GM12878 (cell line): Measurements from ENCODE around the gene KRTAP10-7. TPM values are rescaled to one million over a fixed set of nuclear protein-coding genes. Genes with fewer than 3 reads are reported as not detected.

Experiments used
- ATAC-seq: fragments of 200-7000 bp; cut with Tn5 transposase; 3 replicates; pipeline ENCODE4 v1.9.1; 2020; ENCODE audit warnings: mild to moderate bottlenecking, moderate library complexity
- BruUV-seq: library from RNA; stranded (reverse); fragments of 400-500 nt; replicated peaks from 2 replicates; lab custom pipeline; 2021; lab: Mats Ljungman, UMichigan
- CTCF ChIA-PET: fragments of 300-600 bp; sonication (Branson Sonifier 250); formaldehyde crosslinking; extraction: SDS; loops from one replicate; lab custom pipeline; 2021; ENCODE audit warnings: inconsistent platforms; lab: Yijun Ruan, JAX
- POLR2A ChIA-PET: fragments of 350-600 bp; formaldehyde crosslinking; extraction: SDS; loops from one replicate; lab custom pipeline; 2021; ENCODE audit warnings: inconsistent platforms; lab: Charles Lee
- RAD21 ChIA-PET: fragments of 300-600 bp; sonication (Branson Sonifier 250); formaldehyde crosslinking; loops from one replicate; lab custom pipeline; 2023; ENCODE audit warnings: antibody characterized with exemption; ENCODE audit not compliant: unreplicated experiment; lab: Charles Lee
- SMC1A ChIA-PET: fragments of 300-600 bp; sonication (Branson Sonifier 250); formaldehyde crosslinking; loops from one replicate; lab custom pipeline; 2023; ENCODE audit not compliant: unreplicated experiment, uncharacterized antibody; lab: Charles Lee
- DNase-seq: peaks from one replicate; pipeline ENCODE4 v3.0.0-alpha.2; 2011; ENCODE audit warnings: low read depth, low spot score
- FAIRE-seq: peaks from 3 replicates; lab custom pipeline; 2011; peaks lifted over from hg19 to GRCh38; lab: Jason Lieb, UNC
- H2AFZ ChIP-seq: 2 replicates; pipeline ENCODE4 v1.6.0; 2011; ENCODE audit warnings: low read depth, low read length, control low read depth; ENCODE audit not compliant: control insufficient read depth
- H3K27ac ChIP-seq: 2 replicates; pipeline ENCODE4 v1.5.1; 2011; ENCODE audit warnings: control low read depth; ENCODE audit not compliant: control insufficient read depth, insufficient read depth
- H3K27me3 ChIP-seq, 2 experiments: replicated peaks in 1 of 2; 2 replicates each; pipeline versions ENCODE4 v1.6.0 to v1.6.1; 2011; ENCODE audit warnings: low read length in 1 of 2; ENCODE audit not compliant: control insufficient read depth in 2 of 2, insufficient read depth in 2 of 2
- H3K36me3 ChIP-seq, 2 experiments: 2 replicates each; pipeline ENCODE4 v1.5.1; 2011; ENCODE audit warnings: low read length in 1 of 2; ENCODE audit not compliant: control insufficient read depth in 2 of 2, insufficient read depth in 2 of 2
- H3K4me1 ChIP-seq: 2 replicates; pipeline ENCODE4 v1.6.1; 2011; ENCODE audit warnings: mild to moderate bottlenecking, low read length, moderate library complexity, mixed read lengths; ENCODE audit not compliant: control insufficient read depth, insufficient read depth
- H3K4me2 ChIP-seq: 2 replicates; pipeline ENCODE4 v1.6.0; 2011; ENCODE audit warnings: control low read depth; ENCODE audit not compliant: control insufficient read depth, insufficient read depth
- H3K4me3 ChIP-seq: fragments of 200-600 bp; sonication (generic); 2 replicates; pipeline ENCODE4 v1.5.1; 2016
- H3K79me2 ChIP-seq: 2 replicates; pipeline ENCODE4 v1.6.0; 2011; ENCODE audit warnings: low read length; ENCODE audit not compliant: control insufficient read depth, insufficient read depth
- H3K9ac ChIP-seq: 2 replicates; pipeline ENCODE4 v1.8.0; 2011; ENCODE audit warnings: low read length, control low read depth, mixed read lengths; ENCODE audit not compliant: control insufficient read depth, insufficient read depth
- H3K9me3 ChIP-seq: replicated peaks from 3 replicates; pipeline ENCODE4 v1.5.1; 2011; ENCODE audit warnings: mild to moderate bottlenecking, low read length; ENCODE audit not compliant: control insufficient read depth, insufficient read depth
- H4K20me1 ChIP-seq: 2 replicates; pipeline ENCODE4 v1.6.0; 2011; ENCODE audit not compliant: control insufficient read depth, insufficient read depth
- CUX1 ChIP-seq: IDR thresholded peaks from 2 replicates; pipeline ENCODE4 v1.6.1; 2012; ENCODE audit warnings: improper control_type of control experiment, low read depth, low read length; ENCODE audit not compliant: insufficient replicate concordance
- HDAC6 ChIP-seq: fragments of 200-600 bp; sonication (generic); IDR thresholded peaks from one replicate; pipeline ENCODE4 v1.8.0; 2017; ENCODE audit warnings: antibody characterized with exemption; ENCODE audit not compliant: unreplicated experiment
- KDM1A ChIP-seq: fragments of 200-600 bp; sonication (generic); IDR thresholded peaks from 2 replicates; pipeline ENCODE4 v1.6.1; 2016; ENCODE audit warnings: borderline replicate concordance
- NBN ChIP-seq: fragments of 450-650 bp; IDR thresholded peaks from 2 replicates; pipeline ENCODE4 v1.6.1; 2016
- NFXL1 ChIP-seq: fragments of 450-650 bp; IDR thresholded peaks from 2 replicates; pipeline ENCODE4 v1.6.1; 2017; ENCODE audit warnings: antibody characterized with exemption, mild to moderate bottlenecking, borderline replicate concordance
- SREBF1 ChIP-seq: IDR thresholded peaks from 2 replicates; pipeline ENCODE4 v1.6.1; 2012; ENCODE audit warnings: mild to moderate bottlenecking, low read length
- WRNIP1 ChIP-seq: IDR thresholded peaks from 2 replicates; pipeline ENCODE4 v1.6.1; 2011; ENCODE audit warnings: low read depth, low read length, improper control_type of control experiment, borderline replicate concordance
- WGBS: methylation state at CpG from one replicate; pipeline ENCODE4 v1.1.6; 2016; ENCODE audit warnings: low lambda C conversion rate; ENCODE audit not compliant: insufficient replicate concordance, insufficient coverage; ENCODE audit errors: missing lambda C conversion rate; 5-methylcytosine and 5-hydroxymethylcytosine counted together
- in situ Hi-C: fragments of 300-500 bp; cut with MboI; formaldehyde crosslinking; loops from 9 replicates; pipeline ENCODE4 v1.14.3; 2018; ENCODE audit warnings: mixed read lengths
- intact Hi-C: fragments of 100-400 bp; cut with micrococcal nuclease; formaldehyde crosslinking; loops from one replicate; pipeline ENCODE4 v1.14.2; 2022; ENCODE audit not compliant: unreplicated experiment
- polyA plus RNA-seq, 11 experiments: library from polyadenylated mRNA; depleted of rRNA in 4 of 11; unstranded in 6 of 11; stranded (reverse) in 5 of 11; fragments of >200 nt; fragmentation: Nextera tagmentation in 4 of 11; fragmentation: Illumina TruSeq in 1 of 11; extraction: Ambion mirVana in 4 of 11; extraction: Trizol in 1 of 11; gene quantifications; 1 replicate in 1 of 11; 2 replicates in 10 of 11; pipeline versions ENCODE4 v1.2.1 to v1.2.3, GENCODE V29; 2011 to 2016; ENCODE audit warnings: inconsistent platforms in 2 of 11, missing spikeins in 2 of 11, low read depth in 1 of 11
- total RNA-seq, 4 experiments: library from RNA; depleted of rRNA in 3 of 4; stranded (reverse); fragments of >200 nt in 3 of 4; fragmentation: Illumina TruSeq in 1 of 4; extraction: Trizol in 1 of 4; gene quantifications; 2 replicates each; pipeline versions ENCODE4 v1.2.1 to v1.2.3, GENCODE V29; 2013 to 2021
- TF ChIP-seq, protein P1 (sequence below): fragments of 450-650 bp; IDR thresholded peaks from 2 replicates; pipeline ENCODE4 v1.6.1; 2018; ENCODE audit warnings: borderline replicate concordance, mild to moderate bottlenecking; ENCODE audit not compliant: partially characterized antibody

KRTAP10-7 gene
- total and polyA plus RNA-seq, 10 of the 15 experiments (the other 5 are each of a cell fraction or from before 2014, with no cell fraction given), result not detected

DNA sequence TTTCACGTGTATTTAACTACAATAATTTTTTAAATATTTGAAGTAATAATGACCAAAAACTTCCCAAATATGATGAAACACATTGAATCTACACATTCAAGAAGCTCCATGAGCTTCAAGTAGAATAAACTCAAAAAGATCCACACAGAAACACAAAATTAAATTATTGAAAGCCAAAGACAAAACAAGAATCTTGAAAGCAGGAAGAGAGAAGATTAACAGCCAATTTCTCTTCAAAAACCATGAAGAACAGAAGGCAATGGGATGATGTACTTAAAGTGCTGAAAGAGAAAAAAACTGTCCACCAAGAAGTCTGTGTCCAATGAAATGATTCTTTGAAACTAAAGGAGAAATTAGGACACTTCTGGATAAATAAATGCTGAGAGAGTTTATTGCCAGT lies 31.7 kb downstream of the KRTAP10-7 start:
- Histone ChIP-seq H3K4me3 (no peak overlapping the region), H3K4me1 (no peaks in the 10 kb centered on the region), H3K9ac (no peak overlapping the region), H3K36me3 (no peaks in the 10 kb centered on the region), H4K20me1 (no peaks in the 10 kb centered on the region), H3K27ac (no peak overlapping the region), H2AFZ (no peak overlapping the region), H3K4me2 (no peak overlapping the region), H3K79me2 (no peaks in the 10 kb centered on the region), H3K27me3 (no peaks in the 10 kb centered on the region), H3K9me3 (peaks cover 9% of the 10 kb centered on the region; the same call in 1 of the 3 replicates)
- intact Hi-C loops (no loop called here), in situ Hi-C loops (no loop called here)
- ChIA-PET CTCF (no interaction called here), RAD21 (no interaction called here), POLR2A (no interaction called here), SMC1A (no interaction called here)
- no TSS peak for BruUV-seq
- 5% methylated on average over 1 of the region's 1 CpG for WGBS
- FAIRE-seq (no peak), ATAC-seq (no peak), DNase-seq (no peak)
- TF ChIP-seq NFXL1 (no peak), HDAC6 (no peak)

GRCh38 chr21:44636209-44637017 lies 36.0 kb downstream of the KRTAP10-7 start:
- intact Hi-C loops (no loop called here), in situ Hi-C loops (no loop called here)
- H3K36me3 ChIP-seq, result no peaks in the 10 kb centered on the region
- H3K4me1 ChIP-seq, result no peaks in the 10 kb centered on the region
- DNase-seq (no peak), ATAC-seq (no peak), FAIRE-seq (no peak)
- no TSS peak for BruUV-seq
- POLR2A ChIA-PET, result no interaction called here
- WGBS, result 39% methylated on average over 13 of the region's 15 CpGs
- no peaks in the 10 kb centered on the region; the same call in 2 of the 3 replicates for H3K9me3 ChIP-seq
- H4K20me1 ChIP-seq, result no peaks in the 10 kb centered on the region
- RAD21 ChIA-PET, result no interaction called here
- no peaks in the 10 kb centered on the region for H3K79me2 ChIP-seq
- no peak overlapping the region for H3K27ac ChIP-seq
- no peak overlapping the region for H3K4me2 ChIP-seq
- no peak overlapping the region for H2AFZ ChIP-seq
- CTCF ChIA-PET, result no interaction called here
- H3K9ac ChIP-seq, result no peak overlapping the region
- no peak overlapping the region for H3K4me3 ChIP-seq
- SMC1A ChIA-PET, result no interaction called here
- no peaks in the 10 kb centered on the region for H3K27me3 ChIP-seq
- no peak for TF ChIP-seq HDAC6
- no peak for TF ChIP-seq WRNIP1
- TF ChIP-seq, protein P1, sequence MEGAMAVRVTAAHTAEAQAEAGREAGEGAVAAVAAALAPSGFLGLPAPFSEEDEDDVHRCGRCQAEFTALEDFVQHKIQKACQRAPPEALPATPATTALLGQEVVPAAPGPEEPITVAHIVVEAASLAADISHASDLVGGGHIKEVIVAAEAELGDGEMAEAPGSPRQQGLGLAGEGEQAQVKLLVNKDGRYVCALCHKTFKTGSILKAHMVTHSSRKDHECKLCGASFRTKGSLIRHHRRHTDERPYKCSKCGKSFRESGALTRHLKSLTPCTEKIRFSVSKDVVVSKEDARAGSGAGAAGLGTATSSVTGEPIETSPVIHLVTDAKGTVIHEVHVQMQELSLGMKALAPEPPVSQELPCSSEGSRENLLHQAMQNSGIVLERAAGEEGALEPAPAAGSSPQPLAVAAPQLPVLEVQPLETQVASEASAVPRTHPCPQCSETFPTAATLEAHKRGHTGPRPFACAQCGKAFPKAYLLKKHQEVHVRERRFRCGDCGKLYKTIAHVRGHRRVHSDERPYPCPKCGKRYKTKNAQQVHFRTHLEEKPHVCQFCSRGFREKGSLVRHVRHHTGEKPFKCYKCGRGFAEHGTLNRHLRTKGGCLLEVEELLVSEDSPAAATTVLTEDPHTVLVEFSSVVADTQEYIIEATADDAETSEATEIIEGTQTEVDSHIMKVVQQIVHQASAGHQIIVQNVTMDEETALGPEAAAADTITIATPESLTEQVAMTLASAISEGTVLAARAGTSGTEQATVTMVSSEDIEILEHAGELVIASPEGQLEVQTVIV, result no peak
- no peak for TF ChIP-seq KDM1A
- no peak for TF ChIP-seq CUX1
- TF ChIP-seq NBN, result no peak
- no peak for TF ChIP-seq SREBF1
